ENCODE results near the gene CYP24A1.

DNA sequence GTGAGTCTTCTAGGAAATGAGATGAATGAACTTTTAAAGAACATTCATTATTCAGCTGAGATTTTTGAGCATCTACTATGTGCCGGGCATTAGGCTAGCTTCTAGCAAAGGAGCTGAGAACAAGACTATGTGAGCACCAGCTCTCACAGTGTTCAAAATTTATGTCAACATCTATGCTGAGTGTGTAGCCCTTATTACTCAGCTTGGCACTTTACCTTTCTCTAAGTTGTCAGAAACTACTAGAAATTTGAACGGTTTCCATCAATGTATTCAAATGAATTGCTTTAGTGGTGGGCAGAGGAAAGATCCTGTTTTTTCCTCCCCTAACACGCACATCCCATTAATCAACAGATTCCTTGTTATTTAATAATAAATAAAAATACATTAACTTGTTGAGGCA, 33.3 kb downstream of the CYP24A1 start:
- TF ChIP-seq, protein P1, sequence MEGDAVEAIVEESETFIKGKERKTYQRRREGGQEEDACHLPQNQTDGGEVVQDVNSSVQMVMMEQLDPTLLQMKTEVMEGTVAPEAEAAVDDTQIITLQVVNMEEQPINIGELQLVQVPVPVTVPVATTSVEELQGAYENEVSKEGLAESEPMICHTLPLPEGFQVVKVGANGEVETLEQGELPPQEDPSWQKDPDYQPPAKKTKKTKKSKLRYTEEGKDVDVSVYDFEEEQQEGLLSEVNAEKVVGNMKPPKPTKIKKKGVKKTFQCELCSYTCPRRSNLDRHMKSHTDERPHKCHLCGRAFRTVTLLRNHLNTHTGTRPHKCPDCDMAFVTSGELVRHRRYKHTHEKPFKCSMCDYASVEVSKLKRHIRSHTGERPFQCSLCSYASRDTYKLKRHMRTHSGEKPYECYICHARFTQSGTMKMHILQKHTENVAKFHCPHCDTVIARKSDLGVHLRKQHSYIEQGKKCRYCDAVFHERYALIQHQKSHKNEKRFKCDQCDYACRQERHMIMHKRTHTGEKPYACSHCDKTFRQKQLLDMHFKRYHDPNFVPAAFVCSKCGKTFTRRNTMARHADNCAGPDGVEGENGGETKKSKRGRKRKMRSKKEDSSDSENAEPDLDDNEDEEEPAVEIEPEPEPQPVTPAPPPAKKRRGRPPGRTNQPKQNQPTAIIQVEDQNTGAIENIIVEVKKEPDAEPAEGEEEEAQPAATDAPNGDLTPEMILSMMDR (conservative IDR thresholded peaks at IDR 0.05; ENCODE audit: low read depth, low read length): no peak
- TF ChIP-seq EZH2 (IDR thresholded peaks at IDR 0.05; ENCODE audit: low read length, unreplicated experiment) (no peak), EZH2phosphoT487 (IDR thresholded peaks at IDR 0.05; ENCODE audit: borderline replicate concordance, low read length) (no peak)

Measured in PC-3 (cell line).